NCI-H1436 treated with DMSO at 0.1 percent for 48 hours (cell line): ENCODE measurements around the gene GPR157.
"Not testable (repeated sequence)": the region's sequence is repeated elsewhere in the genome, so short reads cannot be mapped to it uniquely, and the experiment has no call there.

Experiments used
- DNase-seq: peaks from one replicate; lab custom pipeline; 2025; lab: John Stamatoyannopoulos, UW

The GPR157 gene, protein sequence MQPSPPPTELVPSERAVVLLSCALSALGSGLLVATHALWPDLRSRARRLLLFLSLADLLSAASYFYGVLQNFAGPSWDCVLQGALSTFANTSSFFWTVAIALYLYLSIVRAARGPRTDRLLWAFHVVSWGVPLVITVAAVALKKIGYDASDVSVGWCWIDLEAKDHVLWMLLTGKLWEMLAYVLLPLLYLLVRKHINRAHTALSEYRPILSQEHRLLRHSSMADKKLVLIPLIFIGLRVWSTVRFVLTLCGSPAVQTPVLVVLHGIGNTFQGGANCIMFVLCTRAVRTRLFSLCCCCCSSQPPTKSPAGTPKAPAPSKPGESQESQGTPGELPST

DNA sequence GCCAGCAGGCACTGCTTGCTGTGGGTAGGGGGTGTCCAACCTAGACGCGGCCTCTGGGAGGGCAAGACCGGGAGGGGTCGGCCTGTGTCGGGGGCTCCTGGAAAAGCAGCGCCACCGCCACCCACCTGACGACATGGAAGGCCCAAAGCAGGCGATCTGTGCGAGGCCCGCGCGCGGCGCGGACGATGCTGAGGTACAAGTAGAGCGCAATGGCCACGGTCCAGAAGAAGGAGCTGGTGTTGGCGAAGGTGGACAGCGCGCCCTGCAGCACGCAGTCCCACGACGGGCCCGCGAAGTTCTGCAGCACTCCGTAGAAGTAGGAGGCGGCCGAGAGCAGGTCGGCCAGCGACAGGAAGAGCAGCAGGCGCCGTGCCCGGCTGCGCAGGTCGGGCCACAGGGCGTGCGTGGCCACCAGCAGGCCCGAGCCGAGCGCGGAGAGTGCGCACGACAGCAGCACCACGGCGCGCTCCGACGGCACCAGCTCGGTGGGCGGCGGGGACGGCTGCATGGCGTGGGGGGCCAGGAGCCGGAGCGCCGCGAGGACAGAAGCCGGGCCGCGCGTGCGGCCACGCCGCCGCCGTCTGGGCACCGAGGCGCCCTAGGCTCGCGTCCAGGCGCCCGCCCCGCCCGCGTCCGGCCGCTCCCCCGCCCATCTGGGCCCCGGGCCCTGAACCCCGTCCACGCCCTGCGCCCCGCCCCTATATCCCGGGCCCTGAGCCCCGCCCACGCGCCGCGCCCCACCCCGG is at the start of gene GPR157:
GPR157 (minus strand) TSS at position 583 of the 746 bp plus-strand sequence; CDS start at position 508, 75 bp downstream.
- DNase-seq: no peak

DNA sequence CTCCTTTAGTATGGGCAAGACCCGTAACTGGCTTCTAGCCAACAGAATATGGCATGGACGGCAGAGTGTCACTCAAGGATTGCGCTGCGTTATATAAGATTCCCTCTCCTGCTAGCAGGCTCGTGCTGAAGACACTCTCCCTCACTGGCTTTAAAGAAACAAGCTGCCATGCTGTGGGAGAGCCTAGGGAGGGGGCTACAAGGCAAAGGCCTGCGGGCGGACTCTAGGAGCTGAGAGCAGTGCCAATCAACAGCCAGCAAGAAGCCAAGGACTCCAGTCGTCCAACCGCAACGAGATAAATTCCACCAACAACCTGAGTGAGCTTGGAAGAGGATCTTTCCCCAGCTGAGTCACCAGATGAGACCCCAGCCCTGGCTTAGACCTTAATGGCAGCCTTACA is 45.9 kb upstream of the GPR157 start:
- no peak for DNase-seq

DNA sequence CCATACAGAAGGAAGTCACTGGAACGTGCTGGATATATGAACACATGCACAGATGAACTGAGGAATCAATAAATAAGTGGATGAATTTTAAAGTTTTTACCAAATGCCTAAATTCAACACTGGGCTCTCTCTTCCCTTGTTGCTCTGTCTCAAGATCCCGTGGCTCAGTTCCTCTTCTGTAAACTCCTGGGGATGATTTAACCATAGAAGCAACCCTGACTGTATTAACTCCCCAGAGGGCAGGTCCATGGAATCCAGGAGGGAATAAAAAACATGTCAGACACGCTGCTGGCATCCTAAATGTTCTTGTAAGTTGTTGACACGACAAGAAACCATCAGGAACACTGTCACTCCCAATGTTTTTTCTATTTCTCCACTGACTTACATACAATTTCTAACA is 45.3 kb upstream of the GPR157 start:
- DNase-seq: no peak

DNA sequence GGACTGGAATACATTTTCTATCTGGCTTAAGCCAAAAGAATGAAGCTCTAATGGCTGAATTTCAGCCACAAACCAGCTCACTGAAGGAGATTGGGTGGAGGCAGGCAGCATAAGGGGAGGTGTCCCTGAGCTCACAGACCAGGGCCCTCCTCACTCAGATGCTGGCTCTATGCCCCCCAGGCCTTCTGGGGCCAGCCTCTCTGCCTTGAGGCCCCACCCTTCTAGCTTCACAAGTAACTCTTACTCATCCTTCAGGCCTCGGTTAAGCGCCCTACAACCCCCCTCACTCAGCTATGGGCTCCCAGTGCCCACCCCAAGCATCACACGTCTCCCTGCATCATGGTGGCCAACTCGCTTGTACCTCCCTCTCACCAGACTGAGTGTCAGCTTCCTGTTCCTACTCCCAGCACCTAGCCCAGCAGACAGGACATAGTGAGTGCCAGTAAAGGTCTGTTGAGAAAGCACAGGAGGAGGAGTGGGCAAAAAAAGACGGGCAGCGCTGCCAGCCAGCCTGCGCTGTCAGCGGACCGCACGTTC is 40.8 kb upstream of the GPR157 start:
- DNase-seq: no peak

DNA sequence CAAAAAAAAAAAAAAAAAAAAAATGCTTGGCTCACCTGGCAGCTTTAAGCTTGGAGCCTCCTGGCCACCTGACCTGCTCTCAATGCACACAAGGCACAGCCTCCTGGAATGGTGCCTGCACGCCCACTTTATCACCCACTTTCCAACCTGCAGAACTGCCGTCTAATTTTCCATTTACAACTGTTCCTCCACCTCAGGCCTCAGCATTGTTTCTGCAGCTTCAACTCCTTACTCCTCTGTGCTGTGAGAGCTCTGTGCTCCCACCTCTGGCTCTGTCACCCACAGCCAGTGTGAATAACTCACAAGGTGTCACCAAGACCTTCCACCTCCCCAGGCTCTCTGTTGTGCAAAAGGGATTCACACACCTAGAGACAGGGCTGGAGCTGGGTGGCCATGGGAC is 38.7 kb upstream of the GPR157 start:
- DNase-seq: no peak

DNA sequence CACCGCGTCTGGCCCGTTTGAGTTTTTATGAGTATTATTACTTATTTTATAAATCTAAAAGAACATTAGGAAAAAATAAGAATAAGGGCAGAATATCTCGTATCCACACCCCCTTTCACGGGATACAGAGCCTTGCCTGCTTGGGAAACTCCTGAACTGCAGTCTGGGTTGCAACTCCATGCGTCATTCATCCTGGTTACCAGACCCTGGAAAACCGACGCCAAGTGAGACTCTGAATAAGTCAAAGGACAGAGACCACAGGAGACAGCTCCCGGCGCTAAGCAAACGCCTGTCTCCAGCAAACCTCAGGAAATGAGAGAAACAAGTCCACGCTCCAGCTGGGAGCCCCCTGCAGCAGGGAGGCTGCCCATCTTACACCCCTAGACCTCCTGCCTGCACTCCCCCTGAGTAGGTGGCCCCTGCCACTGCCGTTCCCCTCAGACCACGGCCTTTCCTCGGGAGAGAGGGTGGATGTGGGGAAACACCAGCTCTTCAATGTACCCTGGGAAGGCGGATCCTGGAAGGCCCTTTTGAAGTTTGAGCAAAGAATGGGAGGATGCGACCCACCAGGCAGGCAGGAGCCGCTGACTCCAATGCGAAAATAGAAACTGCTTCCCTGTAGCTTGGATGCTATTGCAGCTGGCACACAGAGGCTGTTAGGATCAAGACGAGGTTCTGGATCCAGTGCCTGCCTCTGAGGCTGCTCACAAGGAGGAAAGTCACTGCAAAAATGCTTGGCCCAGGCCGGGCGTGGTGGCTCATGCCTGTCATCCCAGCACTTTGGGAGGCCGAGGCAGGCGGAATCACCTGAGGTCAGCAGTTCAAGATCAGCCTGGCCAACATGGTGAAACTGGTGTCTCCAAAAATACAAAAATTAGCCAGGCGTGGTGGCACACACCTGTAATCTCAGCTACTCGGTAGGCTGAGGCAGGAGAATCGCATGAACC is 37.7 kb upstream of the GPR157 start:
- no peak for DNase-seq

DNA sequence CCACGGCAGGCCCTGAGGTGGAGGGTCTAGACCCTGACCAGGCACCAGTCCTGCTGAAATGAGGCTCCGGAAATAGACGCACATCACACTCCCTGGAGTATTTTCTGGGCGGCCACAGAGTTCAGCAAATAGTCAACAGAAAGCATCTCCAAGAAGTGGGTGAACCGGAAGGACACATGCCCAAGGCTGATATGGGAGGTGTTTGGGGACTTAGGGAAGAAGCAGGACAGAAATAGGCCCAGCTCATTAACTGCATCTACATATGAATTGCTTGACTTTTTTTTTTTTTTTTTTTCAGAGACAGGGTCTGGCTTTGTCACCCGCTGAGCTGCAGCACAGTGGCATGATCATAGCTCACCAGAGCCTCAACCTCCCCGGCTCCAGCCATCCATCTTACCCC is 36.5 kb upstream of the GPR157 start:
- DNase-seq: no peak

DNA sequence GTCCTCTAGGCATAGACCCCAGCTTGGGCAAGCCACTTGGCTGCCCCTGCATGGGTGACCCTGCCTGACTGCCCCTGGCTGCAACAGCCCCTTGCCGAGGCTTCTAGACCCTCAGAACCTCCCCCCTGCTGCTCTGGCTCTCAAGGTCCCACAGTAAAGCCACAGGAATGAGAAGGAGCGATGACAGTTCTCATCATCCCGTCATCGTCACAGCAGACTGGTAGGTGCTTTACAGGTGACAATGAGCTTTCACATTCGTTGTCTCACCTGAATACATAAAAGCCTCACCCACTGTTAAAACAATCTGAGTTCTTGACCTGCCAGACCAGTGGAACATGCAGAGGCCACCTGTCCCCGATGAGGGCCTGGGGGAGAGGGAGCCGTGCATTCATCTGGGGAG is 36.0 kb upstream of the GPR157 start:
- no peak for DNase-seq

DNA sequence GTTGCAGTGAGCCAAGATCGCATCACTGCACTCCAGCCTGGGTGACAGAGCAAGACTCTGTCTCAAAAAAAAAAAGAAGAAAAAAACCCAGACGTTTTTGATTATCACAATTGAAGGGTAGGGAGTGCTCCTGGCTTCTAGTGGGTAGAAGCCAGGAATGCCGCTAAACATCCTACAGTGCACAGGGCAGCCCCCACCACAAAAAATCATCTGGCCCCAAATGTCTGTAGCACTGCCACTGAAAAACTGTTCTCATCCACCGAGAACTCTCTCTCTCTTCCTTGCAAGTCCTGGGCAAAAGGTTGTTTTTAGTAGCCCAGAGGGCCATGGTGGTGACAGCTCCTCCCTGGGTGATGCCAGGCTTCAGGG is 35.6 kb upstream of the GPR157 start:
- no peak for DNase-seq

DNA sequence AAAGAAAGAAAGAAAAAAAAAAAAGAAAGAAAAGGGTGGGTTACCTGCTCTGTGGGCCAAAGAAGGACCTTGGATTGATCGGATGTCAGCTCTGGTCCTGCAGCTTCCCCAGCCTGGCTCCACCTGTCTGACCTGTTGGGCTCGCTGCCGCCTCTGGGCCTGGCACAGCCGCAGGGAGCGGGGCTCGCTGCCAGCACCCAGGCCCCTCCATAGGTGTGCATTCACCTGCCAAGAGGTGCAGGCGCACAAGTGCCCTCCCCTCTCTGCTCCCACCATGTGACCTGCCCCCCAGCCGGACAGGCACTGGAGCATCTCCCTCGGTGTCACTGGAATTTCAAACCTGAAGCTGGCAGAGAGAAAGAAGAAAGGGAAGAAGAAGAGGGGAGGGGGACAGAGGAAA is 33.1 kb upstream of the GPR157 start:
- no peak for DNase-seq

DNA sequence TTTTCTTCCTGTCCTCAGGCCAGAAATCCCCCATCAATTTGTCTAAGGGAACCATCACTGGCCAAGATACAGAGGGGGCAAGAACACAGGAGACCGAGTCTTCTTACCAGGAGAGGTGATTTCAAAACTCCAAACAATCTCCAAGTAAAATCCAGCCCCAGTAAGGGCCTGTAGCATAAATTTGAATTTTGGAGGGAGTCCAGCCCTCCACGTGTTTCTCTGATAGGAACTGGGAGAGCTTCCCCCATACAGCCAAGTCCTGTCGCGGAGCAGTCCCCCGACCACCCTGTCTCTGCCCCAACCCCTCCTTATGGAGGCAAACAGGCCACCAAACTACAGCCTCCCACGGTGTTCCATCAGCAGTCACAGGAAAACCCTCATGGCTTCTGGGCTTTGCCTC is 32.4 kb upstream of the GPR157 start:
- no peak for DNase-seq

DNA sequence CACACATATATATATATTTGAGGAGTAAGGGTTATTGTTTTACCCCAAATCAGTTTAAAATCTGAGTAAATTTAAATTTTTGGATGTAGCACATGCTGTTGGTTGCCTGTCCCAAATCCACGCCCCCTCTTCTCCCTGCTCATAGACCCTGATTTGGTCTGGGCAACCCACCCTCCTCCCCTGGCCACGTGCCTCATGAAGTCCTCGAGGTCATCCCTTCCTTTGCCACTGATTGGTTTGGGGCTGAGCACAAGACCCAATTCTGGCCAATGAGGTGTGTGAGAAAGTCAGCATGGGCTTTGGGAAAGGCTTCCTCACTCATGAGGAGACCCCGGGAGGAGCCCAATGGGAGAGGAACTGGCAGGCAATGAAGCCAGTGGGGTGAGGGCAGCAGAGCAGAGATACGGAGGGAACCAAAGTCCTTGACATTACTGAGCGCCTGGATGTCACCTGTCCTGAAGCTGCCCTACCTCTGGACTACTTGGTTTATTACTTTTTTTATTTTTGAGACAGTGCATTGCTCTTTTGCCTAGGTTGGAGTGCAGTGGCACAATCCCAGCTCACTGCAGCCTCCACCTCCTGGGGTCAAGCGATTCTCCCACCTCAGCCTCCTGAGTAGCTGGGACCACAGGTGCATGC is 31.3 kb upstream of the GPR157 start:
- DNase-seq: no peak

DNA sequence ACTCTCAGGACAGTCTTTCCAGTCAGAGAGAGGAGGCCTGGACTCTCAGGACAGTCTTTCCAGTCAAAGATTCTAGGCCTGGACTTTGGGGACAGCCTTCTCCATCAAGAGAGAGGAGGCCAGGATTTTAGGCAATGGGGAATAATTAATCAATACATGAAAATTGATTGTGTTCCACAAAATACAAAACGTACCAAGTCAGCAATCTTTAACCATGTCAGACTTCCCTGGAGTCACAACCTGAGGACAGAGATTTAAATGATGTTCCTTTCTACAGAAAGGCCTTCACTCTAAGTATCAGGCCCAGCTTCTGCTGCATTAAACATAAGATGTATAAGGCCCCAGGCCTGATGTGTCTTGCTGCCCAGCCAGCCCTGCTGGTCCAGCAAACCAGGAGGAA is 27.0 kb upstream of the GPR157 start:
- no peak for DNase-seq

DNA sequence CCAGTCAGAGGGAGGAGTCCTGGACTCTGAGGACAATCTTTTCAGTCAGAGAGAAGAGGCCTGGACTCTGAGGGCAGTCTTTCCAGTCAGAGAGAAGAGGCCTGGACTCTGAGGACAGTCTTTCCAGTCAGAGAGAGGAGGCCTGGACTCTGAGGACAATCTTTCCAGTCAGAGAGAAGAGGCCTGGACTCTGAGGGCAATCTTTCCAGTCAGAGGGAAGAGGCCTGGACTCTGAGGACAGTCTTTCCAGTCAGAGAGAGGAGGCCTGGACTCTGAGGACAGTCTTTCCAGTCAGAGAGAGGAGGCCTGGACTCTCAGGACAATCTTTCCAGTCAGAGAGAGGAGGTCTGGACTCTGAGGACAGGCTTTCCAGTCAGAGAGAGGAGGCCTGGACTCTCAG is 26.5 kb upstream of the GPR157 start:
- not testable (repeated sequence) for DNase-seq

DNA sequence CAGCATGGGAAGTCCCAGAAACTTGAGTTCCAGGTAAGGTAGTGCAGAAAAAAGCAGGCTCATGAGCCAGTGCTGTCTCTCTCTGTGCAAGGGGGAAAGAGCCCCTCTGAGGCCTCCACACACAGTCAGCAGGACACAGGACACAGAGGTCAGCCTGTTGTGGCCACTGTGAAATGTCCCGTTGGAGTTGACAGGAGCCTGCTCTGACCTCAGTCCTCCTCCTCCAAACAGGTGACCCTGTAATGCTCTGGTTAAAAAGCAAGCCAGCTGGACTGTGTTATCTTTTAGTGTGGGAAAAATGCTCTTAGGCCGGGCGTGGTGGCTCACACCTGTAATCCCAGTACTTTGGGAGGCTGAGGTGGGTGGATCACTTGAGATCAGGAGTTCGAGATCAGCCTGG is 24.2 kb upstream of the GPR157 start:
- DNase-seq: no peak

DNA sequence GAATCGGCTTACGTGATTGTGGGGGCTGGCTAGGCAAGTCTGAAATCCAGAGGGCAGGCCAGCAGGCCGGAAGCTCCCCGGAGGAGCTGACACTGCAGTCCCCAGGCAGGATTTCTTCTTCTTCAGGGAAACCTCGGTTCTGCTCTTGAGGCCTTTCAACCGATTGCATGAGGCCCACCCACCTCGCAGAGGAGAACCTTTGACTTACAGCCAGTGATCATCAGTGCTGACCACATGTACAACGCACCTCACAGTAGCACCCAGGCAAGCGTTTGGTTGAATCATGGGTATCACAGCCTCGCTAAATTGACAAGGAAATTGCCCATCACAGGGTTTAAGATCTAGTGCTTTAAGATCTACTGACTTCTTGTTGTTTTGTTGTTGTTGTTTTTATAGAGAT is 23.6 kb upstream of the GPR157 start:
- no peak for DNase-seq

DNA sequence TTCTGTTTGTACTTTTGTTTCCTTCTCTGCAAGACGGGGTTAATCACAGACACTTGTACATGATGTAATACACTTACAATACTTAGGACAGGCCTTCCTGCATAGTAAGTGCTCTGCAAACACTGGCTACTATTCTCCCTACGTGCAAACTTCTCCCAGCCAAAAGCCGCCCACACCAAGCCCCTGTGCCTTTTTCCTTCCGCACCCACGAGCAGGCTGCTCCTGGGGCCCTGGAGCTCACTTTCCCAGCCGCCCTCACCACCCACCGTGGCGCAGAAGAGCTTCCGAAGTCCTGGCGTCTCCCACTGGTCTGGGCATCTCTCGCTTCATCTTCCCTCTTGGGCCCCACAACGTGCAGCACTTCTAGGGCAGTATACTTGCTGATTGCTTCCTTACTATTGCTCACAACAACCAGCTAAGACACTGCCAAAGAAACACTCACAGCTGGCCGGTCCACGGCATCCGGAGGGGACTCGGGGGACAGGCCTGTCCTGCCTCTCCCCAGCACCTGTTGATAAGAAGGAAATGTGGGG is 22.5 kb upstream of the GPR157 start:
- no peak for DNase-seq

DNA sequence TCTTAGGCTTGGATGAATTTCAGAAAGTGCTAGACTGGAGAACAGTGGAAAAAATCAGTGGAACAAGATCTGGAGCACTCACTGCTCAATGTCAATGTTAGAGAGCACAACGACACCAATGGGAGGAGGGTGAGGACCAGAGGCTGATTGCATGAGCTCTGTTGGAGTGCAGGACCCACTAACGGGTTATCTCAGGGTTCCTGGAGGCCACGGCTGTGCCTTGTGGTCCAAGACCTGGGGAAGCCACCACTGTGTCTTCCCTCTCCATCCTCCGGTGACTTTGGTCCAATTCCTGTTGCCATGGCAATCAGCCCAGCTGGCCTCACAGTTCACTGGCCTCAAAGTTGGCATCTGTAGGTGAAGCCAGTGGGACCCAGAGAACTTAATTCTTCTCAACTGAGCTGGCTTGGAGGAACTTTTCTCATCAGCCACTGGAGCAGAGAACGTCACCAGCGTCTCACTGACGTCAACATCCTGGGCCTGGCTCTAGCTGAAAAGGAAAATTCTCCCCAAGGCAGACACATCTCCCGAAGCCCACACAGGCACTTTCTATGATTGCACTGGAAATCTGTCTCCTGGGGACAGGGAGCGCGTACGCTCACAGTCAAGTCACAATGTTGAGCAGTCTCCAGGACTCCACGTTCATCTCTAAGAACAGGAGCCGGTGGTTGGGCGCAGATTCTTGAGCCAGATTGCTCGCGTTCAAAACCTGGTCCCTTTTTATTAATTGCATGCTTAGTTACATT is 21.9 kb upstream of the GPR157 start:
- no peak for DNase-seq

DNA sequence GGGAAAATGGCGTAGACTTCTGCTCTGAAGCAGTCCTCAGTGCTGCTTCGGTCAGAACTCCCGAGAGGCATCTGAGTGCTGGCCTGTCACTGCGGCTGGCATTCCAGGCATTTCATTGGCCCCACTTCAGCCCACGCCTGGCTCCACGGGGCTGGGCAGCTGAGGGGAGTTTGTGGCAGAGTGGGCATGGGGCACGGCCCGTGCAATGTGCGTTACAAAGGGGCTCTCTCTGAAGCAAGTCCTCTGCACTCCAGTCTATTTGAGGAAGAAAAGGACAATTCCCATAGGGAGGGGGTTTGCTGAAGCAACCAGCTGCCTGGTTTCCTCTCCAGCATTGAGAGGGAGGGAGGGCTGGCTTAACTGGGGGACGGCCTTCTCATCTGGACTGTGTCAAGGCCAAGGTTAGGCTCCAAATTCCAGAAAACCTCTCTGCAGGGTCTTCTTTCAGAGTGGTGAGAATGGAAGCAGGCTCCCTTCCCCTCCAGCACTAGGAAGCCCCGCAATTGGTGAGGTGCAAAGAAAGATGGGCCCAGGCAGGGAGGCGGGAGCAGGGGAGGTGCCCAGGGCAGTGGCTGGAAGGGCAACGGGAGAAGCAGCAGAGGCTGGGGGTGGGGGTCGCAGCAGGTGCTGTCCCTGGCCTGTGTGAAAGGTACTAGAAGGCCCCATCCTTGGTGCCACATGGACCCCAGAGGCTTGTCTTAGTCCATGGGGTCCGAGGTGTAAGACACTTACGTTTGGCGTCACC is 21.1 kb upstream of the GPR157 start:
- no peak for DNase-seq

DNA sequence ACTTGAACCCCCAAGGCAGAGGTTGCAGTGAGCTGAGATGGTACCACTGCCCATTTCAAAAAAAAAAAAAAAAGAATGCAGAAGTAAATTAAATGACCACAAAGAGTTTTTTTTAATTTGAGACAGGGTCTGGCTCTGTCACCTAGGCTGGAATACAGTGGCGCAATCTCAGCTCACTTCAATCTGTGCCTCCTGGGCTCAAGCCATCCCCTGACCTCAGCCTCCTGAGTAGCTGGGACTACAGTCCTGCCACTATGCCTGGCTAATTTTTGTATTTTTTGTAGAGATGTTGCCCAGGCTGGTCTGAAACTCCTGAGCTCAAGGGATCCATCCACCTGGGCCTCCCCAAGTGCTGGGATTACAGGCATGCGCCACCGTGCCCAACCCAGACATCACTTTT is 20.2 kb upstream of the GPR157 start:
- DNase-seq: no peak
